Karpas-422 (cell line): ENCODE results near the gene ST3GAL3. TPM values are rescaled to one million over a fixed set of nuclear protein-coding genes. Genes with fewer than 3 reads are reported as not detected.

Experiments
- DNase-seq: peaks from one replicate; pipeline ENCODE4 v3.0.0-alpha.2; 2015
- H2AFZ ChIP-seq: fragments of 200-600 bp; sonication (generic); 2 replicates; pipeline ENCODE4 v1.6.1; 2014; ENCODE audit warnings: antibody characterized with exemption, low read length, mixed read lengths
- H3K27ac ChIP-seq: fragments of 200-600 bp; sonication (generic); 2 replicates; pipeline ENCODE4 v1.5.1; 2014; ENCODE audit warnings: mild to moderate bottlenecking, low read length, moderate library complexity
- H3K27me3 ChIP-seq: fragments of 200-600 bp; sonication (generic); 2 replicates; pipeline ENCODE4 v1.6.1; 2014; ENCODE audit warnings: low read length, mixed read lengths
- H3K36me3 ChIP-seq: fragments of 200-600 bp; sonication (generic); 2 replicates; pipeline ENCODE4 v1.6.1; 2014; ENCODE audit warnings: low read length, mixed read lengths; ENCODE audit not compliant: insufficient read depth
- H3K4me1 ChIP-seq: fragments of 200-600 bp; sonication (generic); 2 replicates; pipeline ENCODE4 v1.6.1; 2014; ENCODE audit warnings: mild to moderate bottlenecking, low read length, mixed read lengths
- H3K4me2 ChIP-seq: fragments of 200-600 bp; sonication (generic); 2 replicates; pipeline ENCODE4 v1.6.1; 2014; ENCODE audit warnings: low read length, low read depth, mild to moderate bottlenecking; ENCODE audit not compliant: poor library complexity, severe bottlenecking
- H3K4me3 ChIP-seq: fragments of 200-600 bp; sonication (generic); 2 replicates; pipeline ENCODE4 v1.5.1; 2014; ENCODE audit warnings: mild to moderate bottlenecking, antibody characterized with exemption, low read length, mixed read lengths
- H3K79me2 ChIP-seq: fragments of 200-600 bp; sonication (generic); 2 replicates; pipeline ENCODE4 v1.6.1; 2014; ENCODE audit warnings: mild to moderate bottlenecking, low read length, mixed read lengths
- H3K9ac ChIP-seq: fragments of 200-600 bp; sonication (generic); 2 replicates; pipeline ENCODE4 v1.6.0; 2014; ENCODE audit warnings: low read length
- H3K9me2 ChIP-seq: fragments of 200-600 bp; sonication (generic), shearing (Covaris generic); replicated peaks from 2 replicates; pipeline ENCODE4 v1.6.0; 2014; ENCODE audit warnings: mild to moderate bottlenecking, low read length, moderate library complexity; ENCODE audit not compliant: insufficient read depth
- H3K9me3 ChIP-seq: fragments of 300-700, 200-600 bp; sonication (generic); 2 replicates; pipeline ENCODE4 v1.6.1; 2014; ENCODE audit warnings: low read length, mixed read lengths
- H4K20me1 ChIP-seq: fragments of 200-600 bp; sonication (generic); 2 replicates; pipeline ENCODE4 v1.6.1; 2014; ENCODE audit warnings: mild to moderate bottlenecking, antibody characterized with exemption, low read length, low read depth; ENCODE audit not compliant: insufficient read depth
- total RNA-seq: library from RNA; depleted of rRNA; stranded (reverse); fragments of >200 nt; shearing (Covaris generic); gene quantifications from 2 replicates; pipeline ENCODE4 v1.2.3, GENCODE V29; 2014; ENCODE audit warnings: low replicate concordance

The ST3GAL3 gene
- total RNA-seq, 1 experiment from 2014 or later: 33.1 TPM

GRCh38 chr1:43871181-43871910, 164.0 kb downstream of the ST3GAL3 start:
- no peak overlapping the region for H3K27ac ChIP-seq
- no peaks in the 10 kb centered on the region for H4K20me1 ChIP-seq
- no peaks in the 10 kb centered on the region for H3K4me1 ChIP-seq
- H3K9me2 ChIP-seq: no peaks in the 10 kb centered on the region
- no peak overlapping the region for H3K4me3 ChIP-seq
- no peaks in the 10 kb centered on the region for H3K79me2 ChIP-seq
- no peak overlapping the region for H3K4me2 ChIP-seq
- no peaks in the 10 kb centered on the region for H3K27me3 ChIP-seq
- no peak overlapping the region for H2AFZ ChIP-seq
- H3K9me3 ChIP-seq: no peaks in the 10 kb centered on the region
- no peak overlapping the region for H3K9ac ChIP-seq
- no peak for DNase-seq
- no peaks in the 10 kb centered on the region for H3K36me3 ChIP-seq

GRCh38 chr1:43872280-43872679, 164.9 kb downstream of the ST3GAL3 start:
- Histone ChIP-seq H3K9me3 (no peaks in the 10 kb centered on the region), H3K4me2 (no peak overlapping the region), H3K36me3 (no peaks in the 10 kb centered on the region), H3K9ac (no peak overlapping the region), H3K4me1 (no peaks in the 10 kb centered on the region), H3K27me3 (no peaks in the 10 kb centered on the region), H3K79me2 (no peaks in the 10 kb centered on the region), H2AFZ (no peak overlapping the region), H3K9me2 (no peaks in the 10 kb centered on the region), H3K4me3 (no peak overlapping the region), H4K20me1 (no peaks in the 10 kb centered on the region), H3K27ac (no peak overlapping the region)
- no peak for DNase-seq

GRCh38 chr1:43873851-43874250, 166.5 kb downstream of the ST3GAL3 start:
- Histone ChIP-seq H3K4me1 (no peaks in the 10 kb centered on the region), H4K20me1 (no peaks in the 10 kb centered on the region), H3K9ac (no peak overlapping the region), H3K27ac (no peak overlapping the region), H3K4me2 (no peak overlapping the region), H3K9me3 (no peaks in the 10 kb centered on the region), H3K79me2 (no peaks in the 10 kb centered on the region), H3K36me3 (no peaks in the 10 kb centered on the region), H3K4me3 (no peak overlapping the region), H2AFZ (no peak overlapping the region), H3K9me2 (no peaks in the 10 kb centered on the region), H3K27me3 (no peaks in the 10 kb centered on the region)
- no peak for DNase-seq

GRCh38 chr1:43874716-43875115, 167.4 kb downstream of the ST3GAL3 start:
- H3K4me1 ChIP-seq: no peaks in the 10 kb centered on the region
- no peak overlapping the region for H2AFZ ChIP-seq
- no peaks in the 10 kb centered on the region for H3K36me3 ChIP-seq
- no peaks in the 10 kb centered on the region for H4K20me1 ChIP-seq
- no peaks in the 10 kb centered on the region for H3K27me3 ChIP-seq
- H3K9me2 ChIP-seq: no peaks in the 10 kb centered on the region
- no peak for DNase-seq
- H3K79me2 ChIP-seq: no peaks in the 10 kb centered on the region
- no peak overlapping the region for H3K9ac ChIP-seq
- no peak overlapping the region for H3K4me3 ChIP-seq
- H3K9me3 ChIP-seq: no peaks in the 10 kb centered on the region
- no peak overlapping the region for H3K4me2 ChIP-seq
- no peak overlapping the region for H3K27ac ChIP-seq

- Histone ChIP-seq H3K36me3 (no peaks in the 10 kb centered on the region), H3K79me2 (no peaks in the 10 kb centered on the region), H3K9ac (no peak overlapping the region), H3K27ac (no peak overlapping the region), H3K4me2 (no peak overlapping the region), H2AFZ (no peak overlapping the region), H3K4me3 (no peak overlapping the region), H4K20me1 (no peaks in the 10 kb centered on the region), H3K9me3 (no peaks in the 10 kb centered on the region), H3K9me2 (no peaks in the 10 kb centered on the region), H3K27me3 (no peaks in the 10 kb centered on the region), H3K4me1 (no peaks in the 10 kb centered on the region)
- no peak for DNase-seq
Observed at GRCh38 chr1:43875331-43875730, 168.0 kb downstream of the ST3GAL3 start.

GRCh38 chr1:43877101-43877500, 169.8 kb downstream of the ST3GAL3 start:
- no peaks in the 10 kb centered on the region for H3K9me3 ChIP-seq
- H3K4me2 ChIP-seq: no peak overlapping the region
- H3K27ac ChIP-seq: no peak overlapping the region
- no peak overlapping the region for H3K4me3 ChIP-seq
- H3K36me3 ChIP-seq: no peaks in the 10 kb centered on the region
- H3K4me1 ChIP-seq: no peaks in the 10 kb centered on the region; the same call in 1 of the 2 replicates
- no peak for DNase-seq
- H3K27me3 ChIP-seq: no peaks in the 10 kb centered on the region
- no peaks in the 10 kb centered on the region for H3K9me2 ChIP-seq
- H2AFZ ChIP-seq: no peak overlapping the region
- no peak overlapping the region for H3K9ac ChIP-seq
- H4K20me1 ChIP-seq: no peaks in the 10 kb centered on the region
- H3K79me2 ChIP-seq: no peaks in the 10 kb centered on the region

- Histone ChIP-seq H3K36me3 (no peaks in the 10 kb centered on the region), H3K27ac (no peak overlapping the region), H3K9me2 (no peaks in the 10 kb centered on the region), H3K9me3 (no peaks in the 10 kb centered on the region), H2AFZ (no peak overlapping the region), H3K4me2 (no peak overlapping the region), H4K20me1 (no peaks in the 10 kb centered on the region), H3K4me3 (no peak overlapping the region), H3K9ac (no peak overlapping the region), H3K79me2 (no peaks in the 10 kb centered on the region), H3K4me1 (peaks cover 5% of the 10 kb centered on the region), H3K27me3 (no peaks in the 10 kb centered on the region)
- no peak for DNase-seq
Observed at GRCh38 chr1:43878440-43878839, 171.1 kb downstream of the ST3GAL3 start.

- Histone ChIP-seq H3K4me2 (no peak overlapping the region), H3K4me3 (no peak overlapping the region), H2AFZ (no peak overlapping the region), H3K27ac (no peak overlapping the region), H3K9me3 (no peaks in the 10 kb centered on the region), H3K36me3 (no peaks in the 10 kb centered on the region), H3K79me2 (no peaks in the 10 kb centered on the region), H3K9me2 (no peaks in the 10 kb centered on the region), H3K9ac (no peak overlapping the region), H3K27me3 (no peaks in the 10 kb centered on the region), H3K4me1 (peaks cover 8% of the 10 kb centered on the region), H4K20me1 (no peaks in the 10 kb centered on the region)
- no peak for DNase-seq
Observed at GRCh38 chr1:43878854-43879253, 171.5 kb downstream of the ST3GAL3 start.
